ENCODE data around the gene NRSN2.

- no peak for TF ChIP-seq EZH2 (IDR thresholded peaks at IDR 0.05)
- TF ChIP-seq POLR2AphosphoS5 (IDR thresholded peaks at IDR 0.05; ENCODE audit: borderline replicate concordance, low read depth, low read length), result no peak
These were observed 16.6 kb downstream of the NRSN2 start for GRCh38 chr20:363319-364078.
